GM19043 (cell line): Measurements from ENCODE around the gene PIGT.
A peak's percentile ranks its signal among the peaks of the same experiment; 100 is the strongest.

Experiments used
- ATAC-seq: cut with Tn5 transposase; IDR thresholded peaks from one replicate; pipeline ENCODE4 v1.9.1; 2021; ENCODE audit warnings: low read depth; ENCODE audit not compliant: unreplicated experiment

The PIGT gene

GRCh38 chr20:45399018-45399417 is 16.9 kb upstream of the PIGT start:
- no peak for ATAC-seq

- no peak for ATAC-seq
Observed at GRCh38 chr20:45400346-45401031, 15.5 kb upstream of the PIGT start.

- no peak for ATAC-seq
Observed at GRCh38 chr20:45402946-45403345, 13.0 kb upstream of the PIGT start.

GRCh38 chr20:45404438-45404837 is 11.5 kb upstream of the PIGT start:
- ATAC-seq = no peak

GRCh38 chr20:45405571-45406259 is 10.2 kb upstream of the PIGT start:
- ATAC-seq = no peak

- no peak for ATAC-seq
Observed at GRCh38 chr20:45406260-45407066, 9.5 kb upstream of the PIGT start.

GRCh38 chr20:45407067-45407745 is 8.7 kb upstream of the PIGT start:
- no peak for ATAC-seq

GRCh38 chr20:45407783-45408645 is 7.9 kb upstream of the PIGT start, which contains the start of gene DBNDD2:
TSS of gene DBNDD2 (plus strand) at chr20:45408289. CDS start at chr20:45408468, 179 bp downstream.
- no peak for ATAC-seq

- no peak for ATAC-seq
Observed at GRCh38 chr20:45408646-45409213, 7.2 kb upstream of the PIGT start.

- ATAC-seq = no peak
Observed at GRCh38 chr20:45409521-45410272, 6.2 kb upstream of the PIGT start.

GRCh38 chr20:45410887-45411286 is 5.1 kb upstream of the PIGT start:
- no peak for ATAC-seq

- no peak for ATAC-seq
Observed at GRCh38 chr20:45412653-45413052, 3.3 kb upstream of the PIGT start.

- no peak for ATAC-seq
Observed at GRCh38 chr20:45413479-45413878, 2.5 kb upstream of the PIGT start.

GRCh38 chr20:45416917-45417316 is 976 bp downstream of the PIGT start:
- no peak for ATAC-seq

GRCh38 chr20:45419188-45420091 is 3.5 kb downstream of the PIGT start:
- ATAC-seq = peak; percentile 68

- ATAC-seq = no peak
Observed at GRCh38 chr20:45420125-45420524, 4.2 kb downstream of the PIGT start.

GRCh38 chr20:45423700-45424099 is 7.8 kb downstream of the PIGT start:
- ATAC-seq = no peak

GRCh38 chr20:45425561-45425960 is 9.6 kb downstream of the PIGT start:
- no peak for ATAC-seq
